Esophagus muscularis mucosa (tissue), 4 donors: ENCODE measurements around the gene RNF157.

Experiments
- EP300 ChIP-seq: sonication (generic); formaldehyde crosslinking; IDR thresholded peaks from one replicate; pipeline ENCODE4 v1.6.1; 2017; ENCODE audit warnings: antibody characterized with exemption
- POLR2A ChIP-seq: fragments of 450-650 bp; IDR thresholded peaks from one replicate; pipeline ENCODE4 v1.6.1; 2017; ENCODE audit warnings: antibody characterized with exemption, moderate library complexity, mild to moderate bottlenecking, low read depth
- TF ChIP-seq, protein P1 (sequence below), 3 experiments: fragments of 200-600 bp in 2 of 3; fragments of 450-650 bp in 1 of 3; sonication (generic) in 2 of 3; IDR thresholded peaks; one replicate each; pipeline ENCODE4 v1.5.1; 2017 to 2019; ENCODE audit warnings: antibody characterized with exemption in 3 of 3, mild to moderate bottlenecking in 2 of 3, moderate library complexity in 1 of 3

DNA sequence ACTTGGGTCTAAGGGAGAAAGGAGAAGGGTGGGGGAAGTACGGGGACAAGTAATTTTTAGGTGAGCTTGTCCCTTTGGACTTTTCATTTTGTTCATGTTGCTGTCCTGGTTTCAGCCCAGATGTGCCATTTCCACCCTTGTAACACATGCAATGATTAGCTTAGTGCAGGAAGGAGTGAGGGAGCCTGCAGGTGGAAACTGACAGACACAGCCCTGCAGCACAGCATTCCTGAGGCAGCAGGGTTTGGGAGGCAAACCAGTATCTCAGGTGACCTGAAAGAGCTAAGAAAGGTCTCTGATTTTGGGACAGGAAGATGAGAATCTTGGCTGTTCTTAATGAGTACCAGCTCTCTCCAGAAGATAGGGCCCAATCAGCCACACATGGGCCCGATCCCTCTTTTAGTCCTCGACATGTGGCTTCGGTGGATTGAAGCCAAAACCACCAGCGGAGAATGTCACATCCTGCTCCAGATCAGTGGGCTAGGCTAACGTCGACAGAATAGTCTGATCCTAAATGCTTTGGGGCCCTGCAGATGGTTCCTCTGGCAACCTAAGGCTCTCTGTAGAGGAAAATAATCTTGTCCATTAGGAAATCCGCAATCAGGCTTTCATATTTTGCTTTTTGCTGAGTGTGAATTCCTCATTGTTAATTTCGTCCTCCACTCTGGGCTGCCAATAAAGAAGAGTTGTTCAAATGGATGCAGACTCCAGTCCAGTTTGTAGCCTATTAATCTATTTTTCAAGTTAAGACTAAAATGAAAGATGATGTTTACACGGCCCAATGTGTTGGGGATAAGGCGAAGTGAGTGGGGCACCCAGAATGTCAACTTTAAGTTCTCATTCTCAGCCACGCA, 3.8 kb upstream of the RNF157 start:
- TF ChIP-seq EP300 (no peak), POLR2A (no peak)
- TF ChIP-seq, protein P1, sequence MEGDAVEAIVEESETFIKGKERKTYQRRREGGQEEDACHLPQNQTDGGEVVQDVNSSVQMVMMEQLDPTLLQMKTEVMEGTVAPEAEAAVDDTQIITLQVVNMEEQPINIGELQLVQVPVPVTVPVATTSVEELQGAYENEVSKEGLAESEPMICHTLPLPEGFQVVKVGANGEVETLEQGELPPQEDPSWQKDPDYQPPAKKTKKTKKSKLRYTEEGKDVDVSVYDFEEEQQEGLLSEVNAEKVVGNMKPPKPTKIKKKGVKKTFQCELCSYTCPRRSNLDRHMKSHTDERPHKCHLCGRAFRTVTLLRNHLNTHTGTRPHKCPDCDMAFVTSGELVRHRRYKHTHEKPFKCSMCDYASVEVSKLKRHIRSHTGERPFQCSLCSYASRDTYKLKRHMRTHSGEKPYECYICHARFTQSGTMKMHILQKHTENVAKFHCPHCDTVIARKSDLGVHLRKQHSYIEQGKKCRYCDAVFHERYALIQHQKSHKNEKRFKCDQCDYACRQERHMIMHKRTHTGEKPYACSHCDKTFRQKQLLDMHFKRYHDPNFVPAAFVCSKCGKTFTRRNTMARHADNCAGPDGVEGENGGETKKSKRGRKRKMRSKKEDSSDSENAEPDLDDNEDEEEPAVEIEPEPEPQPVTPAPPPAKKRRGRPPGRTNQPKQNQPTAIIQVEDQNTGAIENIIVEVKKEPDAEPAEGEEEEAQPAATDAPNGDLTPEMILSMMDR (IDR thresholded peaks at IDR 0.05): no peak
